Prostate gland (tissue), 2 donors: ENCODE data around the gene MUC7.

Source experiments
- CTCF ChIP-seq, 4 experiments: fragments of 200-600 bp in 2 of 4; fragments of 450-650 bp in 2 of 4; sonication (generic) in 2 of 4; IDR thresholded peaks; 1 replicate in 3 of 4; 2 replicates in 1 of 4; pipeline ENCODE4 v1.5.1; 2016 to 2019; ENCODE audit warnings: antibody characterized with exemption in 4 of 4, mild to moderate bottlenecking in 2 of 4, moderate library complexity in 2 of 4
- POLR2AphosphoS5 ChIP-seq: sonication (generic); formaldehyde crosslinking; IDR thresholded peaks from one replicate; pipeline ENCODE4 v1.6.1; 2017; ENCODE audit warnings: antibody characterized with exemption

GRCh38 chr4:70437197-70437596 is 34.8 kb upstream of the MUC7 start:
- no peak for TF ChIP-seq CTCF (IDR thresholded peaks at IDR 0.05)
- no peak for TF ChIP-seq POLR2AphosphoS5
